Measurements from ENCODE around the gene PDZD4.
A peak's percentile ranks its signal among the peaks of the same experiment; 100 is the strongest.

Gene PDZD4

DNA sequence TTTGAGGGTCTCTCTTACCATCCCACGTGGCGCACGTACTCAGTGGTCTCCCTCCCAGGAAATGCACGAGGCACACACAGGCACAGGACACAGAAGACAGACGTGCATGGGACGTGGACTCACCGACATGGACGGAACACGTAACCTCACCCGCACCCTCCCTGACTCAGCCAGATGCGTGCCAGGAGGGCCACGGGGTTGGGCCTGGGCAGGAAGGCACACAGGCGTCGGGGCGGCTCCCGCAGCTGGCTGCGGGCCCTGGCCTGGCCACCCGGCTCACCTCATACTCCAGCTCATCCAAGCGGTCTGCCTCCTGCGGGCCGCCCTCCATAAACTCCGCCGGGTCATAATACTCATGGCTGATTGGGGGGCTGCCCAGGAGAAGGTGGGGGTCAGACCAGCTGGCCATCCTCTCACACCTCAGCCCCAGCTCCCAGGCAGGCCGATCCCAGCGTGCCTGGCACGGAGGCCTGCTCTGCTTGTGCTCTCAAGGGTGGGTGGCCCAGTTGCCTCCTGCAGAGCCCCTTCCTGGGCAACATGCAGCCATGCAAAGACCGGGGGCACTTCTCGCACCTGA lies 23.3 kb downstream of the PDZD4 start:
- no peak for DNase-seq

- no peak for DNase-seq
Measured at GRCh38 chrX:153805436-153805835, 24.9 kb downstream of the PDZD4 start.

DNA sequence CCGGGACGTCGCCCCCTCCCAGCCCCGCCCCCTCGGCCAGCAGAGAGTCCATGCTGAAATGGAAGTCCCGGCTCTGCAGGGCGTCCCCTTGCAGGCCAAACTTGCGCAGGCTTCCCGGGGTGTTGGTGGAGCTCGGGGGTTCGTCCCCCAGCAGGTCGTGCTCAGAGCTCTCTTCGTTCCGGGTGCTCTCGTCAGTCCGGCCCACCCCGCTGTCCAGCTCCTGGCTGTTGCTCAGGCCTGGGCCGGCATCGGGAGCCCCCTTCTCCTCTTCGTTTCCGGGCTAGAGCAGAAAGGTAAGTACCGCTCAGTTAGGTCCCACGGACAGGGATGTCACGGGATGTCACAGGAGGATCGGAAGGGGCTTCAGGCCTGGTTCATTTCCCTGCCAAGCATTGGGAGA lies 25.7 kb downstream of the PDZD4 start:
- no peak for DNase-seq

- no peak for DNase-seq
Measured at GRCh38 chrX:153804100-153804595, 26.2 kb downstream of the PDZD4 start.

DNA sequence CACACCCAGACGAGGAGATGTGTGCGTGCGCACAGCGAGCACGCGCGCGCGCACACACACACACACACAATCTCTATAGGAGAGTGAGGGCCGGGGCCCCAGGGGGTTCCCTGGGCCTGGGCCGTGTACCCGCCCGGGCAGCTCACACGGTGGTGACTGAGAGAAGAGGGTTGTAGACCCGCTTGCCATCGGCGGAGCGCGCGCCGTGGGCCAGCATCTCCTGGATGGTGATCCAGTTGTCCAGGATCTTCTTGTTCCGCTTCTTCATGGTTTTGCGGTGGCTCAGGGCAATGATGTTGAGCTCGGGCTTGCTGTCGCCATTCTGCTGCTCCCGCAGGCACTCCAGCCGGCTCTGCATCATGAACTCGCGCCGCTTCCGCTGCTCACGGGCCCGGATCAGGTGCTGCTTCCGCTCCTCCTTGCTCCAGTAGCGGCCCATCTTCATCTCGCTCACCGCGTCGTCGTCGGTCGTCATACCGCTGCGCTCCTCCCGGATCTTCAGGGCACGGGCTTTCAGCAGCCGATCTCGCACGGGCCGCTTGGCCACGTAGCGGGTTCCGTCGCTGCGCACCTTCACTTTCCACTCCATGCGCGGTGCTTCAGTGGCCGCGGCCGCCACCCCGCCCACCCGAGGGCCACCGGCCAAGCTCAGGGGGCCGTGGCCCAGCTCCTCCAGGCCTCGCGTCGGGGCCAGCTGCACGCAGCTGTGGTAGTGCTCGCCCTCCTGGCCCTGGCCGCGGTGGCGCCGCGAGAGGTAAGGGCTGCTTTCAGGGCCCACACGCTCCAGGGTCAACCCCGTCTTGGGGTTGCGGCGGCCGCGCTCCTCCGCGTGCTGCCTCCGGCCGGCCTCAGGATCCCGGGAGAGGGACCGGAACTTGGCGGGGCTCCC lies 26.9 kb downstream of the PDZD4 start:
- DNase-seq, result no peak

- DNase-seq, result no peak
Measured at GRCh38 chrX:153802513-153803045, 27.8 kb downstream of the PDZD4 start.

GRCh38 chrX:153801669-153802068 lies 28.7 kb downstream of the PDZD4 start:
- DNase-seq, result no peak

- DNase-seq, result no peak
Measured at GRCh38 chrX:153800746-153801145, 29.6 kb downstream of the PDZD4 start.

DNA sequence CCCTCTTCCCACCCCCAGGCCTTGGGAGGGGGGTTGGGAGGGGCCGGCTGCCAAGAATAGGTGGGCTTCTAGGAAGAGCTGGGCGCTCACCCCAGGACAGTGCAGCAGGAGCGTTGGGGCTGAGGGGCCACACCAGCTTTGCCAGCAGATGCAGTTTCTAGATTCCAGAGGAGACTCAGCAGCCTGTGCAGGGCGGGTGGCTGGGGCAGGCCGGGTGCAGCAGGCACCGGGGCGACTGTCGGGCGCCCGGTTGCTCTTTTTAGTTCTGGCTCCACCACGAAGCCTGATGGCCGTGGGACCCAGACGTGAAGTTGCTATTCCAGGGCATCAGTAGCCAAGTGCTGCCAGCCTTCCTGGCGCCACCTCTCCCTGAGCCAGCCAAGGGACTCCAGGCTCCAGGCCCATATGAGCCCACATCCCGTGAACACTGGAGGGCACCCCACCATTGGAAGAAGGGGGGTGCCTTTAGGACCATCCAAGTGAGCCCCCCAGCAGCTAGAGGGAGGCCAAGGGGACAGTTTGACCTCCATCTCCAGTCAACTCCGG lies 30.1 kb downstream of the PDZD4 start:
- DNase-seq, result no peak

GRCh38 chrX:153799326-153799725 lies 31.0 kb downstream of the PDZD4 start:
- DNase-seq, result no peak

DNA sequence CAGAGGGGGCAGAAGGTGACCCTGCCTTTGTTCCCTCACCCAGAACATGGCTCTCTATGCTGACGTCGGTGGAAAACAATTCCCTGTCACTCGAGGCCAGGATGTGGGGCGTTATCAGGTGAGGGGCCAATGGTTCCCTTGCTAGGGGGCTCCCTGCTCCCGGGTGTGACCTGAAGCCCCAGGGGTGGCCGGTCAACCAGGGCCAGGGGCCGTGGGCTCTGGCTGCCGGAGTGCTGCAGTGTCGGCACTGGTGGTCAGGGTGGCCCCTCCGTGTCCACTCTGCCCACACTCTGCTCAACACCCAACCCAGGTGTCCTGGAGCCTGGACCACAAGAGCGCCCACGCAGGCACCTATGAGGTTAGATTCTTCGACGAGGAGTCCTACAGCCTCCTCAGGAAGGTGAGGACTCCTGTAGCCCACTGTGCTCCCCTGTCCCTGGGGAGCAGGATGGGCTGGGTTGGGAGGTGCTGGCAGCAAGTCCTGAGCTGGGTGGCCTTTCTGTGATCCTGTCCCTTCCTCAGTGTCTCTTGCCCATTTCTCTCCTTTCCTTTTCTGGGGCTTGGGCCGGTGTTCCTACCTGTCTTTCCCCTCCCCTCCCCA lies 32.8 kb downstream of the PDZD4 start:
- DNase-seq, result no peak

- no peak for DNase-seq
Measured at GRCh38 chrX:153794897-153795816, 35.2 kb downstream of the PDZD4 start.

DNA sequence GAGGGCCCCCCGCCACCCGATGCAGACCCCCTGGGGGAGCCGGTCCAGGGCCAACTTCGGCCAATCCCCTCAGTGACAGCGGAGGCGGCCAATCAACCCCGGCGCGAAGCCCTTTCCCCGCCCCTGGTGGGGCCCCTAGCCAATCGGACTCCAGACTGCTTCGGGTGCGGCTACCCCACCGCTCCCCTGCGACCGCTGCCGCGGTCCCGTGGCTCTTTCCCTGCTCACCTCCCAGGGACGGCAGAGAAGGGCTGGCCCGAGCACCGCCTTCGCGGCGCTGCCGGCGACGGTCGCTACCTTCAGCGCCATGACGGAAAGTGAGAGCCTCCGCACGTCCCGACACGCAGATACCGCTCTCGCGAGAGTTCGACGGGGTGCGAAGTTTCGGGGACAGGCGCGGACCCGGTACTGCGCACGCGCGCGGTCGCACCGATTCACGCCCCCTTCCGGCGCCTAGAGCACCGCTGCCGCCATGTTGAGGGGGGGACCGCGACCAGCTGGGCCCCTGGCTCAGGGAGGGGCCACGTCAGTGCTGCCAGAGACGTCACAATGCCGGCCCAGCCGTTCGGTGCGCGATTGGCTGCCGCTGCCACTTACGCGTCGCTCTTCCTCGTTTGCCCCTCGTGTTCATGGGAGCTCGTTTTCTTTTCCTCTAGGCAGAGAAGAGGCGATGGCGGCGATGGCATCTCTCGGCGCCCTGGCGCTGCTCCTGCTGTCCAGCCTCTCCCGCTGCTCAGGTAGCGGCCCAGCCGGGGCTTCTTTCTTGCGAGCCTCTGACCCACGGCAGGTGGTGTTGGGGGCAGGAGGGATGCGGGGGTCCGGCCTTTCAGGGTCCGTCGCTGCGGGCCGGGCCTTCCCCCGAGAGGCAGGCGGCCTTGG lies 36.1 kb downstream of the PDZD4 start, which contains the start of the genes IDH3G and SSR4:
Gene IDH3G, minus strand, starts transcription at position 358 of the 879 bp plus-strand sequence. Its CDS starts 49 bp downstream, at position 309.
Gene SSR4, plus strand, starts transcription at position 651 of the 879 bp plus-strand sequence. Its CDS starts 20 bp downstream, at position 671.
- peak; percentile 78 for DNase-seq

- DNase-seq, result no peak
Measured at GRCh38 chrX:153793291-153793690, 37.1 kb downstream of the PDZD4 start.

- DNase-seq, result no peak
Measured at GRCh38 chrX:153792368-153792767, 38.0 kb downstream of the PDZD4 start.

- no peak for DNase-seq
Measured at GRCh38 chrX:153791104-153791852, 39.1 kb downstream of the PDZD4 start.

GRCh38 chrX:153789654-153790053 lies 40.7 kb downstream of the PDZD4 start:
- no peak for DNase-seq

- no peak for DNase-seq
Measured at GRCh38 chrX:153786669-153787068, 43.7 kb downstream of the PDZD4 start.

DNA sequence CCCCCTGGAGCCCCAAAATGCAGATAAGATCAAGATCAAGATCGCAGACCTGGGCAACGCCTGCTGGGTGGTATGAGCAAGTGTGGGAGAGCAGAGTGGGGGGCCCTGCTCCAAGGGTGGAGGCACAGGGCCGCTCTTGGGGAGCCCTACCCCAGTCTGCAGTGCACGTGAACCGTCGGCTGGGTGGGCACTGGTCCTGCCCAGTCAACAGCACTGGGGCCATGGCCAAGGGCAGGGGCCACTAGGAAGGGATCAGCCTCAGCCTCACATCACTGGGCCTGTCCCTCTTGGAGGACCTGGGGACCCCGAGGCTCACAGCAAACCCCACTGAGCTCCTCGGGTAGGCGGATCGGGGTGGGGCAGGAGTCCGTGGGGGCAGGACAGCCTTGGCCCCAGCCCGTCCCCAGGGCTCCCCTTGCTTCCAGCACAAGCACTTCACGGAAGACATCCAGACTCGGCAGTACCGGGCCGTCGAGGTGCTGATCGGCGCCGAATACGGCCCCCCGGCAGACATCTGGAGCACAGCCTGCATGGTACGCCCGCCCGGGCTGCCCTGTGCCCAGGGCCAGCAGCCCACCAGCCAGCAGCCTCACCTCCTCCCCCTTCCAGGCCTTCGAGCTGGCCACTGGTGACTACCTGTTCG lies 45.9 kb downstream of the PDZD4 start:
- no peak for DNase-seq
